NOMO-1 (cell line): ENCODE data around the gene IKBIP.
"Not testable (repeated sequence)": the region's sequence is repeated elsewhere in the genome, so short reads cannot be mapped to it uniquely, and the experiment has no call there.

Experiments used
- DNase-seq, 2 experiments: peaks; one replicate each; lab custom pipeline; 2025; ENCODE audit not compliant: unreplicated experiment in 2 of 2; lab: John Stamatoyannopoulos, UW

The IKBIP gene

DNA sequence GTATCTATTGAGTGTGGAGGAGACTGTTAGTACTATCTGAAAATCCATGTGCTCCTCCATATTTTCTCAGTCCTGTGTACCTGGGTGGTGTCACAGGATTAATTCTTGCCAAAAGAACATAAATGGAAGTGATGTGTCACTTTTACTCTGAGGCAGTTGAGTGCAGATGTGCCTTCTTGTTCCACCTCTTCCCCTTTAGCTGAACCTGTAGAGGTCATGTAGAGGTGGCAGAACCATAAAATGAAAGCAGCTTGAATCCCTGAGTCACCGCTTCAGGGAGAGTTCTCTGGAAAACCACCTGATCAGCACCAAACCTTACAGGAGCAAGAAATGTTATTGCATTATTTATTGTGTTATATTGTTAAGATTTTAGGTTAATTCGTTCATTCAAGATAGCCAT, 65.8 kb downstream of the IKBIP start:
- peak in 1 of 2 experiments; percentile 21 for DNase-seq

GRCh38 chr12:98578392-98578791, 66.2 kb downstream of the IKBIP start:
- DNase-seq: no peak

DNA sequence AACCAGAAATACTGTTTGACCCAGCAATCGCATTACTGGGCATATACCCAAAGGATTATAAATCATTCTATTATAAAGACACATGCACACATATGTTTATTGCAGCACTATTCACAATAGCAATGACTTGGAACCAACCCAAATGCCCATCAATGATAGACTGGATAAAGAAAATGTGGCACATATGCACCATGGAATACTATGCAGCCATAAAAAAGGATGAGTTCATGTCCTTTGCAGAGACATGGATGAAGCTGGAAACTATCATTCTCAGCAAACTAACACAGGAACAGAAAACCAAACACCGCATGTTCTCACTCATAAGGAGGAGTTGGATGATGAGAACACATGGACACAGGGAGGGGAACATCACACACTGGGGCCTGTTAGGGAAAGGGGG, 67.8 kb downstream of the IKBIP start:
- DNase-seq: not testable (repeated sequence)

DNA sequence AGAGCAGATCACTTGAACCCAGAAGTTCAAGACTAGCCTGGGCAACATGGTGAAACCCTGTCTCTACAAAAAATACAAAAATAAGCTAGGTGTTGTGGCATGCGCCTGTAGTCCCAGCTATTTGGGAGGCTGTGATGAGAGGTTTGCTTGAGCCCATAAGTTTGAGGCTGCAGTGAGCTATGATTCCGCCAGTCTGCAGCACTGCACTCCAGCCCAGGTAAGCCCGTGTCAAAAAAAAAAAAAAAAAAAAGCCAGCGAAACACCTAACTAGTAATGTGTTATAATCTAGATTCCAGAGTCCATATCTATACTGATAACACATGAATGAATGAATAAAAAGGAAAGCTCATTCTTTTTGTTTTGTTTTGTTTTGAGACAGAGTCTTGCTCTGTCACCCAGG, 69.6 kb downstream of the IKBIP start:
- DNase-seq: no peak
